GM18499 (cell line): ENCODE measurements around the gene ZNF223.
A peak's percentile ranks its signal among the peaks of the same experiment; 100 is the strongest.

Experiments
- ATAC-seq: cut with Tn5 transposase; IDR thresholded peaks from one replicate; pipeline ENCODE4 v1.9.1; 2021; ENCODE audit warnings: moderate number of reproducible peaks; ENCODE audit not compliant: insufficient read depth, unreplicated experiment

The ZNF223 gene

DNA sequence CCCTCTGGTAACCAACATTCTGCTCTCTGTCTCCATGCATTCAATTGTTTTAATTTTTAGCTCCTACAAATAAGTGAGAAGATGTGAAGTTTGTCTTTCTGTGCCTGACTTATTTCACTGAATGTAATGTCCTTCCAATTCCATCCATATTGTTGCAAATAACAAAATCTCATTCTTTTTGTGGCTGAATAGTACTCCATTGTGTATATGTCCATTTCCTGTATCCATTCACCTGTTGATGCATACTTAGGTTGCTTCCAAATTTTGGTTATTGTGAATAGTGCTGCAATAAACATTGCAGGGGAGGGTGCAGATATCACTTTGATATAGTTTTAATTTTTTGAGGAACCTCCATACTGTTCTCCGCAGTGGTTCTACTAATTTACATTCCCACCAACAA, 17.6 kb downstream of the ZNF223 start:
- no peak for ATAC-seq

DNA sequence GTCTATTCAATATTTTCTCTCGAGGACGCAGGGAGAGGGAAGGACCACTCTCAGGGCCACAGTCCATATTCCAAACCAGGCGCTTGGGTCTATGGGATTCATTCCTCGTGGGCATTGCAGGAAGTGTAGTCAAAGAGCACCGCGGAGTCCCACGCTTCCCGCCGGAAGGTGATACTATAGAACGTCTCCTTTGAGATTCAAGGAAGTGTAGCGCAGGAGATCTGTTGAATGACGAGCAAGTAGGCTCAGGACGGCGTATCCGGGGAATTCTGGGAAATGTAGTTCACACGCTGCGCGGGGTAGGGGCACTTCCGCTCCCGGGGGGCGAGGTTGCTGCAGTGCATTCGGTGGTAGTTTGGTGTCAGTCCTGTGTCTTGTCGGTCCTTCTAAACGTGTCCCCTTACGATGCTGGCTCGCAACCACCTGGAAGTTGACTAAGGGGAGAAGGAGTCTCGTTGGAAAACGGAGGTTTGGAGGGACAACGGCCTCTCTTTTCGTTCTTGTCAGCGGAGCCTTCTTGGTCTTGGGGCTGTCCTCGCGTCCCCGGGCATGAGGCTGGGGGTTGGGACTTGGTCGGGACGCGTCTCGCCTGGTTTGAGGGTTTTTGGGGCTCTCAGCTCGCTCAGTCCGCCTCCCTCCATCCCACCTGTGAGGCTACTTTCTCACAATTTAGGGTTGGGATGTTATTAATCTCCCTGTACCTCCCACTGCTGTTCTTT, 20.1 kb downstream of the ZNF223 start, which contains the start of gene ZNF284:
Gene ZNF284 (plus strand): TSS at position 336 of the 719 bp plus-strand sequence. CDS start 4,231 bp downstream, outside the sequence.
- ATAC-seq: peak; percentile 76

DNA sequence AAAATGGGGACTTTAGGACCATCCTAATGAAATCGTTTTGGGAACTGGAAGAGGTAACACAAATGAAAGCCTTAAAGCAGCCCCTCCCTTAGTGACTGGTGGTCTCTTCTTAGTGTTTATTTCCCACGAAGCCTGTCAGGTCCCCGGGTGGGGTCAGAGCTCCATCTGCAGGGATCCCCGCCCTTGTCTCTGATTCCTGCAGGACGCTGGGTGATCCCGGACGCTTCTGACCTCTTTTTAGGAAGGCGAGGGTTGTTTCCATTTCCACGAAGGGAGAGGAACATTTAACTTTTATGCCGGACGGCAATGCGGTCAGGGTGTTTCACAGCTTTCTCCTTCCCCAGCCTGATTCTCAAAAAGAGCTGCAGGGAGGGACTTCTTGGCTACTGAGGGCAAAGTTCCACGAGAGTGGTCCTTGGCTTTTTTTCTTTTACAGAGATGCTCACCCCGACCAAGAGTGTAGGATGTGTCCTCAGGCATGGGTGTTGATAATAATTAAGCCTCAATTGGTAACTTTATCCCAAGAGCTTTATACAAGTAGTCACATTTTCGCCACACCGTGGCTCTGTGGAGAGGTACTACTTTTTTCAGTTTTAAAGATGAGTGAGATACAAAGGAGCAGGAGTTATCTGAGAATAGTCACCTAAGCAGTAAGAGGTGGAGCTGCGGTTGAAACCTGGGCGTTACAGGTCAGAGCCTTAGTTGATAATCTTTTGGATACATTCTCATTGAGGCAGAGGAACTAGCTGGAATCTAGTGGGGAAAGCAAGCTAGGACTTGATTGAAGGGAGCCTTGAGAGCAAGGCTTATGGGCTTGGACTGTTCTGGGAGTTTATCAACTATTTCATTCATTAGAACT, 20.9 kb downstream of the ZNF223 start:
- no peak for ATAC-seq

DNA sequence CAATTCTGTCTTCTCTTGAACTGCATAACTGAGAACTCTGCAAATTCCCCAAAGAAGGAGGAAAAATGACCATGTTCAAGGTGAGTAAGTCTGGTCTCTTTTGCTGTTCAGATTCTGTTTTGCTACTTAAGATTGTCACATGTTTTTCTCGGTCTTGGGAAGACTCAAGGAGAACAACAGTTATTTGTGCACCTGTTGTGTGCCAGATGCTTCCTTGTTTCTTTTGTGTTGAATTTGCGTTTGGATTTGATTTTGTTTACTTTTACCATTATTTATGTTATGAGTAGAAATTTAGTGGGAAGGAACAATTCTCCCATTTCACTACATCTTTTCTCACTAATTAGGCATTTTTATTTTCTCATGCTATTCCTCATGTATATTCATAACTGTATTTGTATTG, 24.5 kb downstream of the ZNF223 start:
- no peak for ATAC-seq

DNA sequence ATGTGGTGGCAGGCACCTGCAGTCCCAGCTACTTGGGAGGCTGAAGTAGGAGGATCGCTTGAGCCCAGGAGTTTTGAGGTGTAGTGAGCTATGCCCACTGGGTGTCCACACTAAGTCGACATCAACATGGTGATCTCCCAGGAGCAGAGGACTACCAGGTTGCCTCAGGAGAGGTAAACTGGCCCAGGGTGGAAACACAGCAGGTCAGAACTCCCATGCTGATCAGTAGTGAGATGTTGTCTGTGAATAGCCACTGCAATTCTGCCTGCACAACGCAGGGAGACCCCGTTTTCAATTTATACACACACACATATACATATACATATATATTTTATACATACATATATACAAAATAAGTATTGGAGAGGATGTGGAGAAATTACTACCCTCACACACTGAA, 40.3 kb downstream of the ZNF223 start:
- no peak for ATAC-seq

DNA sequence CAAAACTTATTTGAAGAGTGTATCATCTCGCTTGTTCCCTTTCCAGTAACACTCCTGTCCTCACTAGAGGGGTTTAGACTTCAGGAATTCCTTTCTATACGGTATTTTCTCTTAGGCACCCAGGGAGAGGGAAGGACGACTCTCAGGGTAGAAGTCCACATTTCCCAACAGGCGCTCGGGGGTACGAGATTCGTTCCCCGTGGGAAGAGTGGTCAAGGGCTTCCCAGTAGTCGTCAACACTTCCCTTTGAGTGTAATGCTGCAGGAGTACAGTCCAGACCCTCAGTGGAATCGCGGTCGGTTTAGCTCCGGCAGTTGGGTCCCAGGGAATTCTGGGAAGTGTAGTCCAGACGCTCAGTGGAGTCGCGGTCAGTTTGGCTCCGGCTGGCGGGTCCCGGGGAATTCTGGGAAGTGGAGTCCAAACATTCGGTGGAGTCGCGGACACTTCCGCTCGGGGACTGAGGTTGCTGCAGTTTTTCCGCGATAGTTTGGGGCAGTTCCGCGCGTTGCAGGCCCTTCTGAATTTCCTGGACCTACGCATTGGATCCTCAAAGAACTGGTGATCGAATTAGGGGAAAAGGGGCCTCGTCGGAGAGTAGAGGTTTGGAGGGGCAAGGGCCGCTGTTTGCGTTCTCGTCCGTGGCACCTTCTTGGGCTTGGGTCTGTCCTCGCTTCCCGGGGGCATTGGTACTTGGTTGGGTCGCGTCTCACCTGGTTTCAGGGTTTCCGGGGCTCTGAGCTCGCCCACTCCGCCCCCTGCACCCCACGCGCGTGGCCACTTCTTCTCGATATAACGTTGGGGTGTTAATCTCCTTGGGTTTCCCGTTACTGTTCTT, 42.3 kb downstream of the ZNF223 start, which contains the start of gene ZNF224:
Gene ZNF224 (plus strand): TSS at position 431 of the 835 bp plus-strand sequence. CDS start 3,513 bp downstream, outside the sequence.
- ATAC-seq: no peak

DNA sequence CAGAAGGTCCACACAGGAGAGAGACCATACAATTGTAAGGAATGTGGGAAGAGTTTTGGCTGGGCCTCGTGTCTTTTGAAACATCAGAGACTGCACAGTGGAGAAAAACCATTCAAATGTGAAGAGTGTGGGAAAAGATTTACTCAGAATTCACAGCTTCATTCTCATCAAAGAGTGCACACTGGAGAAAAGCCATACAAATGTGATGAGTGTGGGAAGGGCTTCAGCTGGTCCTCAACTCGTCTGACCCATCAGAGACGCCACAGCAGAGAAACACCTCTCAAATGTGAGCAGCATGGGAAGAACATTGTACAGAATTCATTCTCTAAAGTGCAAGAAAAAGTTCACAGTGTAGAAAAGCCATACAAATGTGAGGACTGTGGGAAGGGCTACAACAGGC, 55.9 kb downstream of the ZNF223 start:
- no peak for ATAC-seq

DNA sequence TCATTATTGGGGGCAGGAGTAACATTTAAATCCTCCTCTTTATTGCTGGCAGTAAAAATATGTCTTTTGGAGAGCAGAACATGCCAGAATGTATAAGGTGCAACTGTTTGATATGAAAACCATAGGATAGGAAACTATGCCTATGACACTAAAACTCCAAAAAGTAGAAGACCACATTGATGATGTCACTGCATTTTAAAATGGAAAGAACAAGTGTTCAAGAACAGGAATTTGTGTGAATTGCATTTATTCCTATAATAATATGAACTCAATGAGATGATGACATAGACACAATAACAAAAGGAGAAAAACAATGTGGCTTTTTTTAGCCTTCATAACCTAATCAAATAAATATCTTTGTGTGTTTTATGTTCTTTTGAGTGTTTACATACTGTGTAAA, 57.6 kb downstream of the ZNF223 start:
- no peak for ATAC-seq

DNA sequence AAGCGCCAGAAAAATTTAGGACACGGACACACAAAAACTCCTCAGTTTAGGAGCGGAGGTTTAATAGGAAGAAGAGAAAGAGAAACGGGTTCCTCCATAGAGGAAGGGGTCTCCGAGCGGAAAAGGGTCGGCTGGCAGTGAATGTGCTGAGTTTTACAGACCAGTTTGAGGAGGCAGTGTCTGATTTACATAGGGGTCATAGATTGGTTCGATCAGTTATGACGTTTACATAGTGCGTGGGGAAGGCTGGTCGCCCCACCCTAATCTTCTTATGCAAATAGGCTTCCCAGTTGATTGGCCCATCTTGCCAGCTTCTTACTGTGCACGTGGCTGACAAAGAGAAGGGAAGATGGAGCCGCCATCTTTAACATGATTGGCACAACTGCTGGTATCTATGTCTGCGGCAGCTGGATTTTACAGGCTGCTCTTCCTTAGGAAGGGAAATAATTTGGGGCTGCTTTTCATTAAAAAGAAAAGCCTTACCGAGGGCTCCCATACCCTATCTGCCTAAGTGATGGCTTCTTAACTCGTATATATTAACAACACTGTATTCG, 60.2 kb downstream of the ZNF223 start:
- no peak for ATAC-seq

DNA sequence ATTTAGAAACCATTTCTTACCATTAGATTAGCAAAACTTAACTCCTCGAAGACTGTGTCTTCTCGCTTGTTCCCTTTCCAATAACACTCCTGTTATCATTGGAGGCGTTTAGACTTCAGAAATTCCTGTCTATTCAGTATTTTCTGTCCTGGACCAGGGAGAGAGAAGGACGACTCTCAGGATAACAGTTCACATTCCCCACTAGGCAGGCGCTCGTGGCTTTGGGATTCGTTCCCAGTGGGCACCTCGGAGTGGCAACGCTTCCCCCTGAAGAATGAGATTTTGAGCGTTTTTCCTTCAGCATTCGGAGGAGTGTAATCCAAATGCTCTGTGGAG, 60.9 kb downstream of the ZNF223 start:
- no peak for ATAC-seq

DNA sequence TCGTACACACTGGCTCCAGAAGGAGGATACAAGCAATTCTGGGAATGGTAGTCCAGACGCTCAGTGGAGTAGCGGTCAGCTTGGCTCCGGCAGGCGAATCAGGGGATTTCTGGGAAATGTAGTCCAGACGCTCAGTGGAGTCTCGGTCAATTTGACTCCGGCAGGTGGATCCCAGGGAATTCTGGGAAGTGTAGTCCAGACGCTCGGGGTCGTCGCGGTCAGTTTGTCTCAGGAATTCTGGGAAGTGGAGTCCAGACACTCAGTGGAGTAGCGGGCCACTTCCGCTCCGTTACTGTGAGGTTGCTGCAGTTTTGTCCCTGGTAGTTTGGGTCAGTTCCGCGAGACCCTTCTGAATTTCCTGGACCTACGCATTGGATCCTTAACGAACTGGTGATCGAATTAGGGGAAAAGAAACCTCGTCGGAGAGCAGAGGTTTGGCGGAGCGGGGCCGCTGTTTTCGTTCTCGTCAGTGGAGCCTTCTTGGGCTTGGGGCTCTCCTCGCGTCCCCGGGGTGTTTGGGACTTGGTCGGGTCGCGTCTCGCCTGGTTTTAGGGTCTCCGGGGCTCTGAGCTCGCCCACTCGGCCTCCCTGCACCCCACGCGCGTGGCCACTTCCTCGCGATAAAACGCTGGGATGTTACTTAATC, 61.4 kb downstream of the ZNF223 start, which contains the start of gene ZNF225:
Gene ZNF225 (plus strand): TSS at position 262 of the 646 bp plus-strand sequence. CDS start 2,429 bp downstream, outside the sequence.
- ATAC-seq: no peak

DNA sequence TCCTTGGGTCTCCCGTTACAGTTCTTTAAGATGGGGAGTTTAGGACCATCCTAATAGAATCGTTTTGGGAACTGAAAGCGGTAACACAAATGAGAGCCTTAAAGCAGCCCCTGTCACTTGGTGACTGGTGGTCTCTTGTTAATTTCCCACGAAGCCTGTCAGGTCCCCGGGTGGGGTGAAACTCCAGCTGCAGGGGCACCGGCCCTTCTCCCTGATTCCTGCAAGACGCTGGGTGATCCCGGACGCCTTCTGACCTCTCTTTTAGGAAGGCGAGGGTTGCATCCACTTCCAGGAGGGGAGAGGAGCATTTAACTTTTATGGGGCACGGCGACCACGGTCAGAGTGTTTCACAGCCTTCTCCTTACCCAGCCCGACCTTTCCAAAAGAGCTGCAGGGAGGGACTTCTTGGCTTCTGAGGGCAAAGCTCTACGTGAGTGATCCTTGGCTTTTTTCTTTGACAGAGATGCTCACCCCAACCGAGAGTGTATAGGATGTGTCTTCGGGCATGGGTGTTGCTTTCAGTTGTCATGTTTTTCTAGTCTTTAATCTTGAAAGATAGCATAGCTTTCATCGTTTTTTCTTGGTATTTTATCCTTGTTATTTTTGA, 62.1 kb downstream of the ZNF223 start:
- ATAC-seq: no peak
